ENCODE results near the gene EFCAB9. TPM values are rescaled to one million over a fixed set of nuclear protein-coding genes. Genes with fewer than 3 reads are reported as not detected.

EFCAB9 gene
- total and polyA plus RNA-seq, 11 donors: not detected

- DNase-seq: peak in 1 of 5 donors; percentile 21
- no peak for ATAC-seq
- Histone ChIP-seq H3K4me1 (peaks cover 18 to 86% (median 51%) of the 10 kb centered on the region in 12 donors), H3K4me3 (no peak overlapping the region), H3K36me3 (peaks cover 0 to 8% (median 0%) of the 10 kb centered on the region in 9 donors), H3K27ac (no peak overlapping the region), H3K27me3 (no peaks in the 10 kb centered on the region), H3K9me3 (no peaks in the 10 kb centered on the region)
- intact Hi-C loops (cut with DNase I): no loop called here
- TF ChIP-seq POLR2A (IDR thresholded peaks at IDR 0.05) (no peak), CTCF (IDR thresholded peaks at IDR 0.05) (no peak)
- WGBS, 4 donors: 86 to 97% (median 92%) methylated on average over 16 of the region's 16 CpGs
Observed at GRCh38 chr5:172166030-172166826, 27.7 kb upstream of the EFCAB9 start.

- H3K4me1 ChIP-seq: peaks cover 18 to 83% (median 48%) of the 10 kb centered on the region in 12 donors
- DNase-seq (peak in 3 of 5 donors; percentile 62 to 79 (median 76)), ATAC-seq (peak; percentile 39 to 69 (median 64))
- WGBS, 4 donors: 25 to 43% (median 40%) methylated on average over 2 to 7 of the region's 7 CpGs
- intact Hi-C loops (cut with DNase I): no loop called here
- peak overlapping the region; percentile 30 to 83 (median 69) for H3K27ac ChIP-seq
- H3K4me3 ChIP-seq: no peak overlapping the region
- no peaks in the 10 kb centered on the region for H3K9me3 ChIP-seq
- no peak for TF ChIP-seq POLR2A (IDR thresholded peaks at IDR 0.05)
- no peak for TF ChIP-seq CTCF (IDR thresholded peaks at IDR 0.05)
- no peaks in the 10 kb centered on the region for H3K27me3 ChIP-seq
- H3K36me3 ChIP-seq: peaks cover 0 to 15% (median 0%) of the 10 kb centered on the region in 9 donors
Observed at GRCh38 chr5:172167895-172168294, 26.1 kb upstream of the EFCAB9 start.

GRCh38 chr5:172168311-172168710 lies 25.7 kb upstream of the EFCAB9 start:
- intact Hi-C loops (cut with DNase I): no loop called here
- ATAC-seq: peak in 3 of 4 donors; percentile 1 to 14 (median 1)

More at GRCh38 chr5:172168311-172168710, 25.7 kb upstream of the EFCAB9 start:
- DNase-seq: peak in 1 of 5 donors; percentile 57
- Histone ChIP-seq H3K4me1 (peaks cover 18 to 83% (median 46%) of the 10 kb centered on the region in 12 donors), H3K27ac (peak overlapping the region; percentile 30 to 83 (median 69)), H3K27me3 (no peaks in the 10 kb centered on the region), H3K9me3 (no peaks in the 10 kb centered on the region), H3K36me3 (peaks cover 0 to 15% (median 0%) of the 10 kb centered on the region in 9 donors), H3K4me3 (no peak overlapping the region)
- WGBS, 4 donors: 57 to 64% (median 58%) methylated on average over 6 to 8 of the region's 8 CpGs
- TF ChIP-seq POLR2A (IDR thresholded peaks at IDR 0.05) (no peak), CTCF (IDR thresholded peaks at IDR 0.05) (no peak)

Data from heart left ventricle (tissue), 16 donors.